BJ (cell line): ENCODE data around the gene EPB41L1. TPM values are rescaled to one million over a fixed set of nuclear protein-coding genes. Genes with fewer than 3 reads are reported as not detected.

Experiments
- CTCF ChIA-PET: fragments of 350-600 bp; formaldehyde crosslinking; extraction: SDS; loops from one replicate; lab custom pipeline; 2021; ENCODE audit warnings: antibody characterized with exemption, inconsistent platforms; lab: Yijun Ruan, JAX
- POLR2A ChIA-PET: fragments of 300-600 bp; sonication (Branson Sonifier 250); formaldehyde crosslinking; extraction: SDS; loops from one replicate; lab custom pipeline; 2021; ENCODE audit warnings: antibody characterized with exemption; lab: Charles Lee
- DNase-seq: peaks from one replicate; pipeline ENCODE4 v3.0.0-alpha.2; 2011; ENCODE audit warnings: low read depth
- H3K27me3 ChIP-seq: 2 replicates; pipeline ENCODE4 v1.6.0; 2011; ENCODE audit warnings: low read length; ENCODE audit not compliant: control insufficient read depth, insufficient read depth
- H3K36me3 ChIP-seq: 2 replicates; pipeline ENCODE4 v1.5.1; 2011; ENCODE audit warnings: low read length; ENCODE audit not compliant: control insufficient read depth, insufficient read depth
- H3K4me3 ChIP-seq: 2 replicates; pipeline ENCODE4 v1.5.1; 2011; ENCODE audit warnings: low read depth, mild to moderate bottlenecking, control low read depth, low read length
- polyA plus RNA-seq: library from polyadenylated mRNA; depleted of rRNA; stranded (reverse); fragments of >200 nt; gene quantifications from 2 replicates; pipeline ENCODE4 v1.2.3, GENCODE V29; 2011
- TF ChIP-seq, protein P1 (sequence below): IDR thresholded peaks from 2 replicates; pipeline ENCODE4 v1.5.1; 2011; ENCODE audit warnings: low read depth, mild to moderate bottlenecking, control low read depth, inconsistent platforms, low read length, moderate library complexity; ENCODE audit not compliant: insufficient read depth

The EPB41L1 gene
- polyA plus RNA-seq, 1 experiment = 20.2 TPM

DNA sequence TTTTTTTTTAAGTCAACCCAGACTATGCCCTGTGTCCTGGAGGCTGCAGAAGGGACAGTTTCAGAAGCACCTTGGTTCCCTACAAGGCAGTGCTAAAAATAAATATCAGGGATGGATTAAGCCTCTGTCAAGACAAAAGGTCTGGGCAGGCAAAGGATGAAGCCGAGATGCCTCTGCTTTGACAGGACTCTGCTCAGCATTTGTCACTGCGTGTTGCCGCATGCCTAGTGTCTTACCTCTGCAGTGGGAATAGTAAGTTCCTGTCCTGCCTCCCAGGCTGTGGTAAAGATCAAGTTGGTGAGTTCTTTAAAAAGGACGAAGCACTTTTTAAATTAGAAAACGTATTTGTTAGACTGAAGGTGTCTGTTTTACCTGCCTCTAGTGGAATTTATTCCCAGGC lies 96.9 kb downstream of the EPB41L1 start:
- TF ChIP-seq, protein P1, sequence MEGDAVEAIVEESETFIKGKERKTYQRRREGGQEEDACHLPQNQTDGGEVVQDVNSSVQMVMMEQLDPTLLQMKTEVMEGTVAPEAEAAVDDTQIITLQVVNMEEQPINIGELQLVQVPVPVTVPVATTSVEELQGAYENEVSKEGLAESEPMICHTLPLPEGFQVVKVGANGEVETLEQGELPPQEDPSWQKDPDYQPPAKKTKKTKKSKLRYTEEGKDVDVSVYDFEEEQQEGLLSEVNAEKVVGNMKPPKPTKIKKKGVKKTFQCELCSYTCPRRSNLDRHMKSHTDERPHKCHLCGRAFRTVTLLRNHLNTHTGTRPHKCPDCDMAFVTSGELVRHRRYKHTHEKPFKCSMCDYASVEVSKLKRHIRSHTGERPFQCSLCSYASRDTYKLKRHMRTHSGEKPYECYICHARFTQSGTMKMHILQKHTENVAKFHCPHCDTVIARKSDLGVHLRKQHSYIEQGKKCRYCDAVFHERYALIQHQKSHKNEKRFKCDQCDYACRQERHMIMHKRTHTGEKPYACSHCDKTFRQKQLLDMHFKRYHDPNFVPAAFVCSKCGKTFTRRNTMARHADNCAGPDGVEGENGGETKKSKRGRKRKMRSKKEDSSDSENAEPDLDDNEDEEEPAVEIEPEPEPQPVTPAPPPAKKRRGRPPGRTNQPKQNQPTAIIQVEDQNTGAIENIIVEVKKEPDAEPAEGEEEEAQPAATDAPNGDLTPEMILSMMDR = no peak
- ChIA-PET POLR2A (no interaction called here), CTCF (no interaction called here)
- H3K36me3 ChIP-seq = peaks cover 20% of the 10 kb centered on the region
- H3K27me3 ChIP-seq = no peaks in the 10 kb centered on the region
- no peak for DNase-seq
- no peak overlapping the region for H3K4me3 ChIP-seq

DNA sequence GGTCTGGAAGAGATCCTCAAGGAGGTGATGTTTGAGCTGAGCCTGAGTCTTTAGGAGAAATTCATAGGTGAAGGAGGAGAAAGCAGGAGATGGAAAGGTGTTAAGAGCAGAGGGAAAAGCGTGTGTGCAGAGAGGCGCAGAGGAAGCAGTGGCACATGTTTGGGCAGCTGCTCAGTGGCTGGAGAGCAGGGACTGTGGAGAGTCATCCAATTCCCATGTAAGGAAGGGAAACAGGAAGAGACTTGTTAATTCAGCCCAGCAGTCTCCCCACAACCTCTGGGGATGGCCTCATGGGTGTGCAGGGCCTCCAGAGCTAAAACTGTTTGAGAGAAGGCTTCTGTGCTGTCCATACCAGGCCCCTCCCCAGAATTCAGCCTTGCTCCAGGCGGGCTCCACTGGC lies 98.0 kb downstream of the EPB41L1 start:
- TF ChIP-seq, protein P1 = no peak
- ChIA-PET CTCF (interaction anchor here (1.0 kb wide), 1 partner anchor 186 kb away, joined by 3 read pairs; no protein-coding TSS in a partner anchor), POLR2A (no interaction called here)
- no peak overlapping the region for H3K4me3 ChIP-seq
- H3K36me3 ChIP-seq = peaks cover 17% of the 10 kb centered on the region
- no peak for DNase-seq
- no peaks in the 10 kb centered on the region for H3K27me3 ChIP-seq

DNA sequence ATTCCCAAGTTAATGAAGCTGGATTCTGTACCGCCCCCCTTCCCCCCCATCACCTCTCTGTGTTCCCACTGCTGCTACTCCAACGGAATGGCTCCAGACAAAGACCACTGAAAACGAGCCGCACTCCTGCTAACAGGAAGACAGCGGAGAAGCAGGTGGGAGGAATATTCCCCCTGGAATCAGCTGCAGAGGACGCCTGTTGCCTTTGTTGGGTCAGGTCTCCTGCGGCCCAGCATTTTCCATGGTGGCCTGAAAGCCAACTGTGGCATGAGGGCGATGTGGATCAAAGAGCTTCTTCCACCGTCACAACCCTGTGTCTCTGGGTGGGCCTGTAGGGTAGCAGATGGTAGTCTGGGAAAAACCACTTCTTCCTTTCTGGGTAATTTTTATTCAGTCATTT lies 98.5 kb downstream of the EPB41L1 start:
- POLR2A ChIA-PET = no interaction called here
- CTCF ChIA-PET = interaction anchor here (0.7 to 1.0 kb wide), 2 partner anchors 14 to 186 kb away, joined by 3 read pairs; no protein-coding TSS in a partner anchor

DNA sequence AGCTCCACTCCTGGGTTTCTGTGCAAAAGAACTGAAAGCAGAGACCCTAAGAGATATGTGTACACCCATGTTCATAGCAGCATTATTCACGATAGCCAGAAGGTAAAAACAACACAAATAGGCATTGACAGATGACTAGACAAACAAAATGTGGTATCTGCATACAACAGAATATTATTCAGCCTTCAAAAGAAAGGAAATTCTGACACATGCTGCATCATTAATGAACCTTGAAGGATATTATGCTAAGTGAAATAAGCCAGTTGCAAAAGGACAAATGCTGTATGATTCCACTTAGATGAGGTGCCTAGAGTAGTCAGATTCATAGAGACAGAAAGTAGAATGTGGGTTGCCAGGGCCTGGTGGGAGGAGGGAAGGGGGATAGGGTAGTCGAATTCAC lies 99.5 kb downstream of the EPB41L1 start:
- ChIA-PET POLR2A (no interaction called here), CTCF (no interaction called here)
- H3K4me3 ChIP-seq = no peak overlapping the region
- no peak for DNase-seq
- TF ChIP-seq, protein P1 = no peak
- H3K27me3 ChIP-seq = no peaks in the 10 kb centered on the region
- H3K36me3 ChIP-seq = peaks cover 15% of the 10 kb centered on the region

More for the DNA sequence above, 98.5 kb downstream of the EPB41L1 start:
- Histone ChIP-seq H3K36me3 (peaks cover 17% of the 10 kb centered on the region), H3K4me3 (no peak overlapping the region), H3K27me3 (no peaks in the 10 kb centered on the region)
- DNase-seq = no peak
- TF ChIP-seq, protein P1 = no peak

DNA sequence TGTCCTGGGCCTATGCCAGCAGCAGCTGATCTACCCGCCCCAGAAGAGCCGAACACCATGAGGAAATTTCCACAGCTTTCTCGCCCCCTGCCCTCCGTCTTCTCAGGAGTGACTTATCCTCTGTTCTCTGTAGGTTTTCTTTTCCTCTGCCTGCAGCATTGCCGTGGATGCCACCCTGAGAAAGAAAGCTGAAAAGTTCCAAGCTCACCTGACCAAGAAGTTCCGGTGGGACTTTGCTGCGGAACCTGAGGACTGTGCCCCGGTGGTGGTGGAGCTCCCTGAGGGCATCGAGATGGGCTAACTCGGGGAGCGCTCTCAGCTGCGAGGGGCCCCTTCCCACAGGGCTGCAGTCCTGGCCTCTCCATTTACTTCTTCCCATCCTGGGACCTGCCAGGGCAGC lies 100.9 kb downstream of the EPB41L1 start:
- TF ChIP-seq, protein P1 = no peak
- H3K27me3 ChIP-seq = no peaks in the 10 kb centered on the region; the same call in 1 of the 2 replicates
- peaks cover 15% of the 10 kb centered on the region for H3K36me3 ChIP-seq
- POLR2A ChIA-PET = no interaction called here
- DNase-seq = no peak
- CTCF ChIA-PET = interaction anchor here (1.2 kb wide), 2 partner anchors 18 to 105 kb away, joined by 3 to 4 read pairs; no protein-coding TSS in a partner anchor
- no peak overlapping the region for H3K4me3 ChIP-seq
